HuH-7.5 (cell line): ENCODE data around the gene IL18BP.

ENCODE experiments used
- DNase-seq: peaks from one replicate; pipeline ENCODE4 v3.0.0; 2011; ENCODE audit warnings: low spot score

Gene IL18BP

GRCh38 chr11:72045849-72046248 lies 47.1 kb downstream of the IL18BP start:
- DNase-seq: no peak

- DNase-seq: no peak
Observed at GRCh38 chr11:72048766-72049460, 50.2 kb downstream of the IL18BP start.
